ENCODE measurements around the gene LRRC63.

DNA sequence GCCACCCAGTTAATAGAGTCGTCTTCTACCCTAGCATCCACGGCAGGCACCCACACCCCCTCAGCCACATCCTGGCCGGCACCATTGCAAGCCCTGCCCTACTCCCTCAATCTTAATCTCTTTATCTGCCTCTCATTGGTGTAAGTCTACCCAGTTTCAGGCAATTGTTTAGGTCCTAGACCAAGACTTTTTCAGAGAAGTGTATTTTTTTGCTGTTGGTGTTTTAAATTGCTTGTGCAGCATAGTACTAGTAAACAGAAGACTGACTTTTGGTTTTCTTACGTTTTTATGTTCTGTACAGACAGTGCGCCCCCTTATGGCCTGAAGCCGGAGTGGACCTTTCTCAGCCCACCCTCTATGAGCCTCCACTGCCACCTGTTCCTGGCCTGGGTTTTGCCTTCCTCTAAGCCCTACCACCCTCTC lies 27.4 kb upstream of the LRRC63 start:
- TF ChIP-seq CTCF (IDR thresholded peaks at IDR 0.05; ENCODE audit: borderline replicate concordance, extremely low read depth, low read length, poor library complexity, severe bottlenecking) (peak; percentile 90), EZH2 (IDR thresholded peaks at IDR 0.05; ENCODE audit: borderline replicate concordance, low read depth, low read length, severe bottlenecking) (no peak)
